Naive thymus-derived CD8-positive, alpha-beta T cell (primary cell): ENCODE data around the gene ZDHHC6. TPM values are rescaled to one million over a fixed set of nuclear protein-coding genes. Genes with fewer than 3 reads are reported as not detected.
A peak's percentile ranks its signal among the peaks of the same experiment; 100 is the strongest.
"Not testable (repeated sequence)": the region's sequence is repeated elsewhere in the genome, so short reads cannot be mapped to it uniquely, and the experiment has no call there.

Source experiments
- ATAC-seq, 2 donors: fragments of 150-1000 bp; cut with Tn5 transposase in 1 of 2; sonication (Bioruptor Pico), chemical (Tn5 transposase) in 1 of 2; 1 replicate in 1 of 2; 2 replicates in 1 of 2; pipeline ENCODE4 v1.10.0; 2021; ENCODE audit warnings: mild to moderate bottlenecking in 2 of 2, moderate library complexity in 2 of 2
- POLR2A ChIA-PET: fragments of 350-600 bp; sonication (Branson Sonifier 250); formaldehyde crosslinking; loops from one replicate; lab custom pipeline; 2021; ENCODE audit warnings: antibody characterized with exemption; lab: Charles Lee
- DNase-seq, 10 donors: peaks; one replicate each; pipeline versions ENCODE4 v3.0.0 to v3.0.0-alpha.2; 2020 to 2022
- H3K27ac Mint-ChIP-seq, 10 donors: one replicate each; pipeline ENCODE4 v1.8.0; 2020 to 2022; ENCODE audit warnings: mild to moderate bottlenecking in 10 of 10, mixed read lengths in 10 of 10, moderate library complexity in 4 of 10, inconsistent platforms in 1 of 10
- H3K27me3 Mint-ChIP-seq, 5 donors: one replicate each; pipeline ENCODE4 v1.8.0; 2021 to 2022; ENCODE audit warnings: mixed read lengths in 5 of 5
- H3K36me3 Mint-ChIP-seq, 3 donors: one replicate each; pipeline ENCODE4 v1.8.0; 2020 to 2022; ENCODE audit warnings: mixed read lengths in 3 of 3, mild to moderate bottlenecking in 2 of 3, inconsistent platforms in 1 of 3
- H3K4me1 Mint-ChIP-seq, 4 donors: one replicate each; pipeline ENCODE4 v1.8.0; 2021 to 2022; ENCODE audit warnings: mixed read lengths in 4 of 4
- H3K4me3 Mint-ChIP-seq, 10 donors: one replicate each; pipeline ENCODE4 v1.8.0; 2020 to 2022; ENCODE audit warnings: mild to moderate bottlenecking in 10 of 10, mixed read lengths in 10 of 10, moderate library complexity in 6 of 10, inconsistent platforms in 1 of 10
- H3K9me3 Mint-ChIP-seq, 9 donors: one replicate each; pipeline ENCODE4 v1.8.0; 2020 to 2022; ENCODE audit warnings: mixed read lengths in 9 of 9, mild to moderate bottlenecking in 3 of 9, inconsistent platforms in 1 of 9, moderate library complexity in 1 of 9
- polyA plus RNA-seq, 3 donors: library from polyadenylated mRNA; unstranded; fragments of 300-500 nt; fragmentation: Illumina TruSeq; gene quantifications; one replicate each; pipeline ENCODE4 v1.2.3, GENCODE V29; 2021
- total RNA-seq, 8 experiments: library from RNA in 2 of 8; stranded (reverse) in 2 of 8; gene quantifications; one replicate each; pipeline ENCODE4 v1.2.3 and lab custom pipeline; 2021 to 2026

ZDHHC6 gene
- total and polyA plus RNA-seq, 5 experiments from 2014 or later = 27.5 to 62.0 (median 34.8) TPM

DNA sequence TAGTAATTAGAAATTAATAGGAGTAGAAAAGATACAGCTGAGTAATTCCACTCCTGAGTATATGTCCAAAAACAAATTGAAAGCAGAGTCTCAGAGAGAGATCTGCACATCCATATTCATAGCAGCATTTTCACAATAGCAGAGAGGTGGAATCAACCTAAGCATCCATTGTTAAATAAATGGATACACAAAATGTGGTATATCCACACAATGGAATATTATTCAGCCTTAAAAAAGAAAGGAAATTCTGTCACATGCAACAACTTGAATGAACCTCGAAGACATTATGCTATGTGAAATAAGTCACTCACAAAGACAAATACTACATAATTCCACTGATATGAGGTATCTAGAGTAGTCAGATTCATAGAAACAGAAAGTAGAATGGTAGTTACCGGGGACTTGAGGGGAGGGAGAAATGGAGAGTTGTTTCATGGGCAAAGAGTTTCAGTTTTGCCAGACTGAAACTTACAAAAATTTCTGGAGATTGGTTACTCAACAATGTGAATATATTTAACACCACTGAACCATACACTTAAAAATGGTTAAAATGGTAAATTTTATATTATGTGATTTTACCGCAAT, 18.7 kb upstream of the ZDHHC6 start:
- Mint-ChIP-seq H3K27ac (no peak overlapping the region), H3K9me3 (no peaks in the 10 kb centered on the region), H3K27me3 (no peaks in the 10 kb centered on the region), H3K4me1 (peaks cover 0 to 7% (median 3%) of the 10 kb centered on the region in 4 donors), H3K4me3 (no peak overlapping the region), H3K36me3 (peaks cover 15 to 70% (median 22%) of the 10 kb centered on the region in 3 donors)
- DNase-seq (no peak), ATAC-seq (no peak)
- POLR2A ChIA-PET = no interaction called here

- H3K36me3 Mint-ChIP-seq = peaks cover 15 to 60% (median 22%) of the 10 kb centered on the region in 3 donors
- H3K9me3 Mint-ChIP-seq, DNase-seq, H3K27me3 Mint-ChIP-seq, H3K4me3 Mint-ChIP-seq, POLR2A ChIA-PET, ATAC-seq: not testable (repeated sequence)
- peaks cover 0 to 10% (median 3%) of the 10 kb centered on the region in 4 donors for H3K4me1 Mint-ChIP-seq
- H3K27ac Mint-ChIP-seq = peak overlapping the region in 1 of 10 donors; percentile 88
These were observed 17.4 kb upstream of the ZDHHC6 start for GRCh38 chr10:112464074-112464473.

DNA sequence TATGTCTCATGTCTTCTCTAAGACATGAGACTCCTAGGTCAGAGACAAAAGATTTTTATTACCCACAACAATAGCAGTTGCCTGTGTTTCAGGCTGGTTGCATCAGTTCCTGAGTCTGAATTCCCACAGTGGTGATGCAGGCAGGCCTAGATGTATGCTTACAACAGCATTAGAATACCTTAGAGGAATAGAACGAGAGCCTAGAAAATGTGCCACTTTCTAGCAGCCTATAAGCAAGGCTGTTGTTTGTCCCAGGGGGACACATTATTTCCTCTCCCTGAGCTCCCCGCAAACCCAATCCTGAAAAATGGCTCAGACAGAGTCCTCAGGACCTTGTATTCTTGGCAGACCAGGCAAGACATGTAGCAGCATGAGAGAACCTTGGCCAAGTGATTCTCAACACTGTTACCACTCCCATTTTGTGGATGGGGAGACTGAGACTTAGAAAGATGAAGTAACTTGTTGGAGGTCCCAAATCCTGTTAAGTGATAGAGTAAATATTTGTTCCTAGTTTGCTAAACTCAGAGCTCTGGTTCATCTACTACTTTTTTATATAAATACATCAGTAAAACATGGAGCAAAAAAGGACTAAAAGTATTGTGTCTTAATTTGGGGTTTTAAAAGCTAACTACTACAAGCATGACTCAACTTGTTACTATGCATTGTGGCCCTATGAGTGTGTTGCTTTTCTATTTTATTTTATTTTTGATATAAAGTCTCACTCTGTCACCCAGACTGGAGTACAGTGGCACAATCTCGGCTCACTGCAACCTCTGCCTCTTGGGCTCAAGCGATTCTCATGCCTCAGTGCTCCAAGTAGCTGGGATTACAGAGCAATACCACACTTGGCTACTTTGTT, 14.5 kb upstream of the ZDHHC6 start:
- Mint-ChIP-seq H3K27ac (peak overlapping the region in 2 of 10 donors; percentile 60 to 74), H3K36me3 (peaks cover 15 to 41% (median 22%) of the 10 kb centered on the region in 3 donors), H3K4me1 (peaks cover 2 to 11% (median 7%) of the 10 kb centered on the region in 4 donors), H3K4me3 (no peak overlapping the region), H3K9me3 (no peaks in the 10 kb centered on the region), H3K27me3 (no peaks in the 10 kb centered on the region)
- DNase-seq (no peak), ATAC-seq (no peak)
- POLR2A ChIA-PET = no interaction called here

GRCh38 chr10:112460366-112460765, 13.7 kb upstream of the ZDHHC6 start:
- POLR2A ChIA-PET = interaction anchor here (1.4 kb wide), 1 partner anchor 24 kb away, joined by 4 read pairs; no protein-coding TSS in a partner anchor

GRCh38 chr10:112456533-112456932, 9.8 kb upstream of the ZDHHC6 start:
- DNase-seq (no peak), ATAC-seq (no peak)
- POLR2A ChIA-PET = interaction anchor here (1.4 kb wide), 1 partner anchor 9 kb away, joined by 4 read pairs; the partner anchor contains the start of gene VTI1A
- no peaks in the 10 kb centered on the region for H3K9me3 Mint-ChIP-seq
- H3K4me1 Mint-ChIP-seq = peaks cover 14 to 27% (median 19%) of the 10 kb centered on the region in 4 donors
- no peak overlapping the region for H3K4me3 Mint-ChIP-seq
- no peak overlapping the region for H3K27ac Mint-ChIP-seq
- H3K36me3 Mint-ChIP-seq = peaks cover 0 to 8% (median 5%) of the 10 kb centered on the region in 3 donors
- H3K27me3 Mint-ChIP-seq = no peaks in the 10 kb centered on the region

More at GRCh38 chr10:112460366-112460765, 13.7 kb upstream of the ZDHHC6 start:
- no peak overlapping the region for H3K27ac Mint-ChIP-seq
- H3K36me3 Mint-ChIP-seq = peaks cover 11 to 34% (median 19%) of the 10 kb centered on the region in 3 donors
- peaks cover 6 to 16% (median 10%) of the 10 kb centered on the region in 4 donors for H3K4me1 Mint-ChIP-seq
- H3K27me3 Mint-ChIP-seq = no peaks in the 10 kb centered on the region
- H3K4me3 Mint-ChIP-seq = no peak overlapping the region
- no peaks in the 10 kb centered on the region for H3K9me3 Mint-ChIP-seq
- no peak for ATAC-seq
- DNase-seq = no peak

- Mint-ChIP-seq H3K9me3 (no peaks in the 10 kb centered on the region), H3K36me3 (peaks cover 0 to 6% (median 0%) of the 10 kb centered on the region in 3 donors), H3K27ac (no peak overlapping the region), H3K4me3 (no peak overlapping the region), H3K4me1 (peaks cover 17 to 33% (median 29%) of the 10 kb centered on the region in 4 donors), H3K27me3 (no peaks in the 10 kb centered on the region)
- POLR2A ChIA-PET = interaction anchor here (1.4 kb wide), 1 partner anchor 8 kb away, joined by 4 read pairs; the partner anchor contains the start of gene VTI1A
- ATAC-seq (no peak), DNase-seq (no peak)
These were observed 8.4 kb upstream of the ZDHHC6 start for GRCh38 chr10:112454910-112455779.

DNA sequence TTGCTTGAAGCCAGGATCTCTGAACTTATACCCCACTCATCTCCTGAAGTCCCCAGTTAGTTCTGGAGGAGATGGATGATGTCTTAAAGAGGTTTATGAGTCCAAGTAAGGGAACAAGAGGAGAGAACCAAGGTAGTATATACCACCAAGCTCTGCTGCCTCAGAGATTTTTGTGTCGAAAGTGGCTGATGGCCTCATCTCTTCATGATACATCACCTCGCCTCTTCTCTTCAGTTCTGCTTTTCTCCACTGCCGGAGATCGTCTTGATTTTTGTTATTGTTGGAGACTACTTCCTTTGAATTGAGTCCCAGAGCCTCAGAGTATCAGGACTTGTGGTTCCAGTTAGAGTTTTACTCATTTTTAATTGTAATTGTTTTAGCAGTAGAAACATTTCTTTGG, 2.2 kb upstream of the ZDHHC6 start:
- POLR2A ChIA-PET = no interaction called here
- ATAC-seq (no peak), DNase-seq (no peak)
- no peaks in the 10 kb centered on the region for H3K9me3 Mint-ChIP-seq
- peak overlapping the region in 7 of 10 donors; percentile 8 to 98 (median 66) for H3K27ac Mint-ChIP-seq
- H3K36me3 Mint-ChIP-seq = peaks cover 0 to 26% (median 5%) of the 10 kb centered on the region in 3 donors
- H3K27me3 Mint-ChIP-seq = no peaks in the 10 kb centered on the region
- peak overlapping the region; percentile 13 to 100 (median 97) for H3K4me3 Mint-ChIP-seq
- H3K4me1 Mint-ChIP-seq = peaks cover 22 to 68% (median 54%) of the 10 kb centered on the region in 4 donors

- DNase-seq = no peak
- Mint-ChIP-seq H3K27me3 (no peaks in the 10 kb centered on the region), H3K27ac (peak overlapping the region; percentile 95 to 100 (median 98)), H3K36me3 (peaks cover 0 to 32% (median 5%) of the 10 kb centered on the region in 3 donors), H3K4me3 (peak overlapping the region; percentile 87 to 100 (median 97)), H3K9me3 (no peaks in the 10 kb centered on the region), H3K4me1 (peaks cover 18 to 74% (median 58%) of the 10 kb centered on the region in 4 donors)
- ATAC-seq = no peak
- POLR2A ChIA-PET = interaction anchor here (0.7 to 2.2 kb wide), 9 partner anchors 8 to 1620 kb away, joined by 3 to 20 read pairs (median 4); partner anchors contain the start of genes ACSL5 and GPAM
These were observed 860 bp upstream of the ZDHHC6 start for GRCh38 chr10:112447620-112447928.

DNA sequence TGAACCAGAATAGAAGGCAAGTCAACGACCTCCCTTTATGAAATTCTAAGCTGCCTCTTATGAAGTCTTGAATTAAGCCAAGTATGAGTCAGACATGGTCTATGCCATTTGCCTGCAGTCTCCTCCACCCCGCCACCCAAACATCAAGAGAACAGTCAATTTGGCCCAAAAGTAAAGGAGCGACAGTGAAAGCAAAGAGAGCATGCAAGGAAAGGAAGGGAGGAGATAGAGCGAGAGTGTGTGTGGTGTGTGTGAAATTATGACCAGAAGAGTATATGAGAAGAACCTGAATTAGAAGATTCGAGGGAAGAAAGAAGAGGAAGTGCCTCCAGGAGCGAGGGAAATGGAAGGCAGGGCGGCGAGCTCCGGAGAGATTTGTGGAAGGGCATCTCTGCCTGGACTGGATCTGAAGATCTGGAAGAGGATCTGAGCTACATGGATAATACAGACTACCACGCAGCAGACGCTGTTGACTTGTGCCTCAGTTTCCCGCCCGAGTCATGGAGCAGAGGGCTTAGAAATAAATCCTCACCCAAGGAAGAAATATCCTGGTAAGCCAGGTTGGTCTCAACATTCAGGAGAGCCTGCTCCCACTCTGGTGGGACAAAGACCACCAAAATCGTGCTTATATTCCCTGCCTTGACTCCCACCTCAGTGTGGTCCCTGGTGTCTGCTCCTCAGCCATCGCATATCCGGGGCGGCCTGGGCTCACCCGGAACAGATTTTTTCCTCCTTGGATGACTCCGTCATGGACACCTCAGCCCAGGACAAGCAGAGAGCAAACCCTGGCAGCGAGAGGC, 459 bp downstream of the ZDHHC6 start:
- Mint-ChIP-seq H3K9me3 (no peaks in the 10 kb centered on the region), H3K4me1 (peaks cover 20 to 71% (median 61%) of the 10 kb centered on the region in 4 donors), H3K36me3 (peaks cover 0 to 43% (median 5%) of the 10 kb centered on the region in 3 donors), H3K27me3 (no peaks in the 10 kb centered on the region), H3K4me3 (peak overlapping the region; percentile 87 to 100 (median 97)), H3K27ac (peak overlapping the region; percentile 95 to 100 (median 98))
- ATAC-seq (peak in 1 of 2 donors; percentile 64), DNase-seq (peak in 2 of 10 donors; percentile 4 to 6)
- POLR2A ChIA-PET = interaction anchor here (0.8 to 2.2 kb wide), 7 partner anchors 15 to 936 kb away, joined by 3 to 20 read pairs (median 6); partner anchors contain the start of gene GPAM

GRCh38 chr10:112442063-112442462, 4.7 kb downstream of the ZDHHC6 start:
- DNase-seq (no peak), ATAC-seq (no peak)
- no peaks in the 10 kb centered on the region for H3K9me3 Mint-ChIP-seq
- no peak overlapping the region for H3K4me3 Mint-ChIP-seq
- peaks cover 13 to 47% (median 41%) of the 10 kb centered on the region in 4 donors for H3K4me1 Mint-ChIP-seq
- no peak overlapping the region for H3K27ac Mint-ChIP-seq
- peaks cover 4 to 68% (median 5%) of the 10 kb centered on the region in 3 donors for H3K36me3 Mint-ChIP-seq
- POLR2A ChIA-PET = no interaction called here
- H3K27me3 Mint-ChIP-seq = no peaks in the 10 kb centered on the region

GRCh38 chr10:112441520-112441919, 5.2 kb downstream of the ZDHHC6 start:
- no peak for DNase-seq
- POLR2A ChIA-PET = no interaction called here
- Mint-ChIP-seq H3K4me3 (no peak overlapping the region), H3K27ac (no peak overlapping the region), H3K36me3 (peaks cover 4 to 69% (median 5%) of the 10 kb centered on the region in 3 donors), H3K9me3 (no peaks in the 10 kb centered on the region), H3K4me1 (peaks cover 11 to 47% (median 39%) of the 10 kb centered on the region in 4 donors), H3K27me3 (no peaks in the 10 kb centered on the region)
- ATAC-seq = no peak
